Measurements from ENCODE around the gene KIF26B.

DNA sequence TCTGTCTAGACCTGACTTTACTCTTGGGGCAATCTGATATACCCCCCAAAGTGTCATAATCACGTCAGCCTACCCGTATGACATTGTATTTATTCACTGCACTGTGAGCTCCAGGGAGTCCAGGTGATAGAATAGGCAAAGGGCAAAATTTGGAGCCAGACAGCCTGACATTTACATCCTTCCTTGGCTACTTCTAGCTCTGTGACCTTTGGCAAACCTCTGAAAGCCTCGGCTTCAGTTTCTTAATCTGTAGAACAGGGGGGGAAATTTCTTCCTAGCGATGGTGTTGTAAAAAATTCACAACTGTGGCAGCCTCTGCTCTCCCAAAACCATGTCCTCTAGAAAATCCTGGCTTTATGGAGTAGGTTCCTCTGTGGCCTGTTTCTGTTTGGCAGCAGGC is 240.9 kb downstream of the KIF26B start:
- TF ChIP-seq, protein P1, sequence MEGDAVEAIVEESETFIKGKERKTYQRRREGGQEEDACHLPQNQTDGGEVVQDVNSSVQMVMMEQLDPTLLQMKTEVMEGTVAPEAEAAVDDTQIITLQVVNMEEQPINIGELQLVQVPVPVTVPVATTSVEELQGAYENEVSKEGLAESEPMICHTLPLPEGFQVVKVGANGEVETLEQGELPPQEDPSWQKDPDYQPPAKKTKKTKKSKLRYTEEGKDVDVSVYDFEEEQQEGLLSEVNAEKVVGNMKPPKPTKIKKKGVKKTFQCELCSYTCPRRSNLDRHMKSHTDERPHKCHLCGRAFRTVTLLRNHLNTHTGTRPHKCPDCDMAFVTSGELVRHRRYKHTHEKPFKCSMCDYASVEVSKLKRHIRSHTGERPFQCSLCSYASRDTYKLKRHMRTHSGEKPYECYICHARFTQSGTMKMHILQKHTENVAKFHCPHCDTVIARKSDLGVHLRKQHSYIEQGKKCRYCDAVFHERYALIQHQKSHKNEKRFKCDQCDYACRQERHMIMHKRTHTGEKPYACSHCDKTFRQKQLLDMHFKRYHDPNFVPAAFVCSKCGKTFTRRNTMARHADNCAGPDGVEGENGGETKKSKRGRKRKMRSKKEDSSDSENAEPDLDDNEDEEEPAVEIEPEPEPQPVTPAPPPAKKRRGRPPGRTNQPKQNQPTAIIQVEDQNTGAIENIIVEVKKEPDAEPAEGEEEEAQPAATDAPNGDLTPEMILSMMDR (IDR thresholded peaks at IDR 0.05): no peak
- TF ChIP-seq POLR2A (IDR thresholded peaks at IDR 0.05): no peak
